GM19455 (cell line): Measurements from ENCODE around the gene GYPC.
"Not testable (repeated sequence)": the region's sequence is repeated elsewhere in the genome, so short reads cannot be mapped to it uniquely, and the experiment has no call there.

Experiments
- ATAC-seq: cut with Tn5 transposase; IDR thresholded peaks from one replicate; pipeline ENCODE4 v1.9.1; 2021; ENCODE audit not compliant: unreplicated experiment

Gene GYPC

DNA sequence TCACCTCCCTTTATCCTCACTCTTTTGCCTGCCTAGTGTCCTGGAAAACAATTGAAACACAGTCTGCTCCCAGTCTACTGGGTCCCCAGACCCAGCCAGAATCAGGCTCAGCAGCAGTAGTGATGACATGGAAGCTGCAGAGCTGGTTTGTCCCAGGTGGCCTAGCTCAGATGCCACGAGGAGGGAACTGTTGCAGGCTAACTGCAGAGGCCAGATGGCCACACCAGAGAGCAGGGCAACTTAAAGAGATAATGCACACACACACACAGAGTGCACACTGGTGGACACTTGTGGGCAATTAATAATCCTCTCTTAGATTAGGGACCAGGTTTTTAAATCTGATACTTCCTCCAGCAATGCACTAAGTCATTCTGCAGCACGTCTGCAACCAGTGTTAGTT is 42.4 kb downstream of the GYPC start:
- no peak for ATAC-seq

DNA sequence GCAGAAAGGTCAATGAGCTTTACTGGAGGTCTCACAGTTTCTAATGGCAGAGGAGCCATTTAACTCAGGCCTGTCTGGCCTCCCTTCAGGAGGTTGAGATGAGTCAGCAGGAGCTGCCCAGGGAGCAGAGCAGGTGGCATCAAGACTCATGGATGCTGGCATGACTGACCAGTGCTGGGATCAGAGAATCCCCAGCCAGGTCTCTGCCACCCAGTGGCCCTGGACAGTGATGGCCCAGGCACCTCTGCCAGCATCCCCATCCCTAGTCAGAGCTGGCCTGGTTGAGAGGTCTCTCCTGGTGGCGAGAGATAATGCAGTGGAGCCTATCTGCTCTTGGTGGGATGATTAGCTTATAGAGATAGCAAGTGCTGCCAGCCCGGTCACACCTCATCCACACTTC is 43.1 kb downstream of the GYPC start:
- ATAC-seq, result no peak

DNA sequence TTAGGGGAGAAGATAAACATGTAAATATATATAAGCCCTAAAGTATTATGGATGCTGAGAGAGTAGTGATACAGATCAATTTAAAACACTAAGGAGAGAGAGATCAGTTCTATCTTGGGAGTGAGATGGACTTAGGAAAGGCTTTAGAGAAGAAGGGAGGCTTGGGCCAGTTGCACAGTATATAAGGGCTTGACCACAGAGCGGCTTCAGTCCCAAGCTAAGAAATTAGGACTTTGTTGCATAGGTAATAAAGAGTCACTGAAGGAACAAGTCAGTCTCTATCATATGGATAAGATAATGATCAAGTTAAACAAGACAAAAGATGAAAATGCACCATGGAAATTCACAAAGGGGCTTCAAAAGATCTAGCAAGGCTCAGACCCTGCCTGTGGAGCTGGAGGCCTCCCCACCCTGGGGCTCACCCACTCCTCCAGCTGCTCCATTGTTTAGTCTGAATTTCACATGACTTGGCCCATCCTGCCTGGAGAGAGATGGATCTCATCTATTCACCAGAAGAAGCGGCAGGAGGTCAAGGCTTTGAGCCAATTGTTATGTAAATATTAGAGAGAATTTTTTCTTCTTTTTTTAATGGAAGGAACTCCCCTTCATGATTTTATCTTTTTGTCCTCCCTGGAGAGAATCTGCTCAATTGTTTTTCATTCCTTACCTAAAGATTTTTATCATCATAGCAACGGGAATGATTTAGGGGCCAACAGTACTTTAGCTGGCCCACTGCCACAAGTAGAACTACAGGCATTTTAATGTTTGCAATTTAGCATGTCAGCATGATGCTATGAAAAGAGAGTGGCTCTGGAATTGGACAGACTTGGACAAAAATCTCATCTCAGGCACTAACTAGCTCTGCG is 44.0 kb downstream of the GYPC start:
- no peak for ATAC-seq

- no peak for ATAC-seq
These were observed 44.7 kb downstream of the GYPC start for GRCh38 chr2:126700677-126701076.

DNA sequence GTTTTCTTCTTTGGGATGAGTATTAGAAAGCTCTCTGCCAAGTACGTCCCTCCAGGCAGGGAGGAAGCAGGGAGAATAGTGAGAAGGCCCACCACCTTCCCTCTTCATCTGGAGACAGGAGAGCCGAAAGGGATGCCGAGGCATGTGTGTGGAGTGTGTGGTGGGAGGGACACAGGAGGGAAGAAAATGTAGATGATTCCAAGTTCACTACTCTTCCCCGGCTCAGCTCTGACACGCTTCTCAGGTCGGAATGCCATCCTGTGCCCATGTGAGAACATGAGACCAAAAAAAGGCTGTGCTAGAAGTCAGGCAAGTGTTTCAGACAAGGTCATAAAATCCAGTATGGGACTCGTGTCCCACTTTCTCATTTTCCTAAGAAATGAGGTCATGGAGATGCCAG is 47.4 kb downstream of the GYPC start:
- no peak for ATAC-seq

DNA sequence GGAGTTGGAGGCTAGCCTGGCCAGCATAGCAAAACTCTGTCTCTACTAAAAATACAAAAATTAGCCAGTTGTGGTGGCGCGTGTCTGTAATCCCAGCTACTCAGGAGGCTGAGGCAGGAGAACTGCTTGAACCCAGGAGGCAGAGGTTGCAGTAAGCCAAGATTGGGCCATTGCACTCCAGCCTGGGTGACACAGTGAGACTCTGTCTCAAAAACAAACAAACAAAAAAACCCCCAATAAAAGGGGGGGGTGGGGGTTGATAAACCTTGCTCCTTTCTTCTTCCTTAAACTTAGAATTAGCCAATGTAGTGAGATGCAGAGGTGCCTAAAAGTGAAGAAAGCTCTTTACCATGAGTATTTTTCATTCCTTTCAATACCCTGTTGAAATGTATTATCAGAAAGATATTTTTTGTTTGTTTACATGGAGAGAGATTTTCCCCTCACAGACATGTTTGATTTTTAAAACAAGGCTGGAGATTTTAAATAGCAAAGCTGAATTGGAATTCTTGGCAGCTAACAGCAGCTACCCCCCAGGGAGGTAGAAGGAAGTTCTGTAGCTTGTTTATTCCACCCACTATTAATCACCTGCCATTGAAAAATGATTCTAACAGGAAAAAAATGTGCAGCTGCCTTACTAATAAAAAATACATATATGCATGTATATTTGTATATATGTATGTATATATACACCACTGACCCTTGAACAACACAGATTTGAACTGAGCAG is 48.6 kb downstream of the GYPC start:
- ATAC-seq, result no peak

DNA sequence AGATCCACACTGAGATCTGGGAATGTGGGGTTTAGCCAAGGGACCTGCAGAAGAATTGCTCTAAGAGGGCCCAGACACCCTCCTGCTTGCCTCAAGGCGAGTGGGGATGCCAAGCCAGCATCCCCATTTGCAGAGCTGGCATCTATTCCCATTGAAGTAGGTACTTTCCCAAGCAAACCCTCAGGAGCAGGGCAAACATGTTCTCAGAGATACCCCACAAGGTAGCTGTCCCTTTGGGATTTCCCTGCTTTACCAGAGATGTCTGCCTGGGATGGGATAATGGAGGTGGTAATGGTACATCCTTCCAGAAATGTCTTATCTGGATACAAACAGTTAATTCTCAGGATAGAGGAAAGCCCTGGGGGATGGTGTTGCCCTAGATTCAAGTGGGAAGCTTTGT is 51.2 kb downstream of the GYPC start:
- no peak for ATAC-seq

DNA sequence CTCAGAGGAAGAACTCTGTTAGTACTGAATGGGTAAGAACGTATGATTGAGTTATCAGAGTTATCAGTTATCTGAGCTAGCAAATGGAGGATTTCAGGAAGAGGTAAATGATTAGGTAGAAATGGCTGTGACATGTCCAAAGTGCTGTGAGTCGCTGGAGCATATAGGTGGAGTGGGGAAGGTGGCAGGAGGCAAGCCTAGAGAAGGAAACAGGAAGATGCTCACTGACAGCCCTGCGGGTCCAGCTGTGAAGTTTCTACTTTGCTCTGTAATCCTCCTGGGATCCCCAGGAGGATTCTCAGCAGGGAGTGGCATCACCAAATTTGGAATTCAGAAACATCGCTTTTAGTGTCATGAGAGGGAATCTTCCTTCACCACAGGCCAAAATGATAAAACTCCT is 52.0 kb downstream of the GYPC start:
- no peak for ATAC-seq

GRCh38 chr2:126714191-126714965 is 58.4 kb downstream of the GYPC start:
- no peak for ATAC-seq

GRCh38 chr2:126715111-126715510 is 59.2 kb downstream of the GYPC start:
- ATAC-seq, result no peak

DNA sequence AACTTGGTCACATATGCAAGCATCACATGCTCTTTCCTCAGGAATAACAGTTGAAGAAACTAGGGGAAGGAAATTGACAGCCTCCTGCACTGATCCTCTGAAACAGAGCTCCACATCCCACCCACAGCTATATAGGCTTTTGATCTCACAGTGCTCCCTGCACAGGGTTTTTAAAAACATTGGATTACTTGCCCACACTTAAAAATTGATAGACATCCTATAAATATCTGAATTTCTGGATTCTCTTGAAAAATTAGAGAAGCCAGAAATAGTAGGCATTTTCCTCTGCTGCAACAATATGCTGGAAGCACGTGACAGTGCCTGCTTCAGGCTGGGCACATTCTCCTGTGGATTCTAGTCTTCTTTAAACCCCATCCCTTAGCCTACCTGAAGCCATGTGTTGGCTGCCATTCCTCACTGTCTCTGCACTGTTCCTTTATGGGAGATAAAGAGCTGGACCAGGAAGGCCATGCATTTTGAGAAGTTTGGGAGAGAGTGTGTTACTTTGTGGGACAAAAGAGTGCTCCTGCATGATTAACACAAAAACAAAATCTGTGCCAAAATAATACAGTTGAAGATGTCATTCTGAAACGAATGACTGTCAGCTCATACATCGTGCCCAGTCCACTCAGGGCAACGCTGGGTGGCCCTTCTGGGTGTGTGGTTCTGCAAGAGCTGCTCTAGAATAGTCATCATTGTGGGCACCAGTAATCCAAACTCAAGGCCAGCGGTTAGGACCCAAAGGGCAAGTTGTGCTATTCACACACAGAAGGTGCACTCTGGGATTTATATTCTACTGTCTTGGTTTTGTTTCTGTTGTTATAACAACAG is 59.8 kb downstream of the GYPC start:
- no peak for ATAC-seq

DNA sequence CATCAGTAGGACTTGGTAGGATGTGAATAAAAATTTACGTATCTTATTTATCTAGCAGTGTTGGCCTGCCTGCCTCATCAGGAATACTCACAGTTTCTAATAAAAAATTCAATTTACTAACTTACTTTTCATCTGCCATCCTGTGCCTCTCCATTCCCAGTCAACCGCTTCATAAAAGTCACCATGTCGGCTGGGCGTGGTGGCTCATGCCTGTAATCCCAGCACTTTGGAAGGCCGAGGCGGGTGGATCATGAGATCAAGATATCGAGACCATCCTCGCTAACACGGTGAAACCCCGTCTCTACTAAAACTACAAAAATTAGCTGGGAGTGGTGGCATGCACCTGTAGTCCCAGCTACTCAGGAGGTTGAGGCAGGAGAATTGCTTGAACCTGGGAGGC is 61.3 kb downstream of the GYPC start:
- ATAC-seq, result not testable (repeated sequence)

DNA sequence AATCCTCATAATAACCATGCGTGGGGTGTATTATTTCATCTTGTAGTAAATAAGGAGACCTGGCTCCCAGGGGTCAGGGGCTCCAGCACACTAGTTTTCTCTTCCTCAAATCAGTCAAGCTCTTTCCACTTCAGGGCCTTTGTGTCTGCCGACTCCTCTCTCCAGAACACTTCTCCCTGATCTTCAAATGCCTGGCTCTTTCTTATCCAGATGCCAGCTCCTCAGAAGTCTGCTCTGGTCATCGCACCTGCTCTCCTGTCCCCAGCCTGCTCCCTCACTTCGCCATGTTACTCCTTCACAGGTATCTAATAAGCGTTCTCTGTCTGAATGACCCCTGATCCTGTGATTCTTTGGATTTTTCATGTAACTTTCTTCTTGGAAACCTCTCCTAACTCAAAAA is 62.0 kb downstream of the GYPC start:
- no peak for ATAC-seq

DNA sequence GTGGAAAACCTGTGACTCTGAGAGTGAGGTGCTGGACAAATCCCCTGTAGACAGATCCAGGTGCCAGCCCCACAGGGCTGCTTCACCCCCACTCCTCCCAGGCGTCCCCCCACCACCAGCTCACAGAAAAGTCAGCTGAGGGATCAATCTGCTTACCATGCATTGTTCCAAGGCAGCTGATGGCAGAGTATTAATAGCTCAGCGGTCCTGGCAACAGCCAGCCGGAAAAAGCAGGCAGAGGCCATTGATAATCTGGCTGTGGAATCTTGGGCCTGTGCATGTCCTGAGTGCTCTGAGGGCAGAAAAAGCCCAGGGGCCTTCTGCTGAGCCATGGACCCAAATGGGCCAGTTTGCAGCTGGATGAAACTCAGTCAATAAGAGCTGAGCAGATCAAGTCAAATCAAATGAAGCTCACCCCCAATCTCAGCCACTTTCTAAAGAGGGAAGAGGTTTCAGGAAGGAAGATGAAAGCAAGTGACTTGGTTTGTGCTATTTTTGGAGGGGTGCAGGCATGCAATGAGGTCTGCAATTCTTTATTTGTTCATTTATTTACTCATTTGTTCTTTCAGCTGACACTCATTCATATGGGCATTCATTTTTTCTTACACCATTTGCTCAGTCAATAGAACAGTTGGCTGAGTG is 63.4 kb downstream of the GYPC start:
- no peak for ATAC-seq

DNA sequence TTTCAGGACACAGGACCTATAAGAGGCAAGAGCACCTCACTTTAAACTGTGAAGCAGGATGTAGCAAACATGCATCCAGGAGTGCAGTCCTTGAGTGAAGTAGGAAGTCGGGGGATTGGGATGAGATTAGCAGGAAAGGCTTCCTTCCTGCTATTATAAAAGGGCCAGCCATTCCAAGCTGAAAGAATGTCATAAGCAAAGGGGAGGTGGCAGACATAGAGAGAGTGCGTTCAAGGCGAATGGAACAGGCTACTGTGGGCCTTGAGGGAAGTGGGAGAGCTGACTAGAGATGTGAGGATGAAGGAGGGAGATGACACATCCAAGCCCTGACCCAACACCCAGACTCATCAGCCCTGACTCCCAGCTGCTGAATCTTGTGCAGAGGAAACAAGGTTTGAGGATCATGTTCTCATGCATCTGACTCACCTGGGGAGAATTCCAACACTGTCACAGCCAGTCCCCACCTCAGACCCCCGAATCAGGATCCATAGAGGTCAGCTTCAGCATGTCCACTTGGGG is 63.9 kb downstream of the GYPC start:
- no peak for ATAC-seq

DNA sequence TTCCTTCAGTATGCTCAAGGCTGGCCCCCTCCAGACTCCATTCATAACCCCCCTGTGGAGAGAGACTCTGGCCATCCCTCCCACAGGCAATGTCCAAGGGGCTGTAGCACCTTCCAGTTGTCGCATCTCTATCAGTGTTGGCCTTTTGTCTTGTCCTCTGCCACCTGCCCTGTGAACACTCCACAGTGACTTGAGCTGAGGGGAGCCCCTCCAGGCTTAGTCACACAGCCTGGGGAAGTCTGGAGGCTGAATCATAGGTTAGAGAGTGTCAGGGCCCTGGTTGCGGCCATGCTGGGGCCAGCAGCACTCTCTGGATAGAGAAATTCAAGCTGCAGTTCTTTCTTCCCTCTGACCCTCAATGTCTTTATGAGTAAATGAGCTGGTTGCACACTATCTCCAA is 64.7 kb downstream of the GYPC start:
- ATAC-seq, result no peak

GRCh38 chr2:126722081-126722480 is 66.1 kb downstream of the GYPC start:
- ATAC-seq, result no peak

- no peak for ATAC-seq
These were observed 66.6 kb downstream of the GYPC start for GRCh38 chr2:126722546-126722945.

DNA sequence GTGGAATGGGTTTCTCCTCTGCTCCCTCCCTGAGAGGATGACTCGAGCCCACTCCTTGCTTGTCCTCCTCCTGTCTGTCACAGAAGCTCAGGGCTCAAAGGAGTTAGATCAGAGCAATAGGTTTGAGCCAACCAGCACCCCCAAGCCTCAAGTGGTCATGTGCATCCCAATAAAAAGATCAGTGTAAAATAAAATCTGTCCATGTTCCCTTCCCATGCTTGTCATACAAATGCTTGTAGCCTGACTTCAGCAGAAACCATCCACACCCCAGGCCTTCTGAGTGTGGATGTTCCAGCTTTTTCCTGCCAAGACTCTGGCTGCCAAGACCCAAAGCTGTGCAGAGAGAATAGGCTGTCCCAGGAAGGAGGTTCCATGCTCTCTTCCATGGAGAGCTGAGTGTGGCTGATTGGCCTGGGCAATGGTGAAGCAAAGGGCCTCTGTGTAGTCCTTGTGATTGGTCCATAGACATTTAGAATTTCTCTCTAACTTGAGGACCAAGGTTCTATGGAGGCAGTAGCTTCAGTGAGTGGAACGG is 67.4 kb downstream of the GYPC start:
- no peak for ATAC-seq

GRCh38 chr2:126725580-126725979 is 69.6 kb downstream of the GYPC start:
- no peak for ATAC-seq
